IgD-negative memory B cell (primary cell): Measurements from ENCODE around the gene ARHGEF10L. TPM values are rescaled to one million over a fixed set of nuclear protein-coding genes. Genes with fewer than 3 reads are reported as not detected.
"Not testable (repeated sequence)": the region's sequence is repeated elsewhere in the genome, so short reads cannot be mapped to it uniquely, and the experiment has no call there.

Source experiments
- H3K27ac Mint-ChIP-seq, 3 donors: one replicate each; pipeline ENCODE4 v1.8.0; 2020 to 2022; ENCODE audit warnings: mild to moderate bottlenecking in 3 of 3, mixed read lengths in 3 of 3, moderate library complexity in 1 of 3
- H3K27me3 Mint-ChIP-seq: one replicate; pipeline ENCODE4 v1.8.0; 2021; ENCODE audit warnings: mixed read lengths
- H3K36me3 Mint-ChIP-seq: one replicate; pipeline ENCODE4 v1.8.0; 2020; ENCODE audit warnings: mild to moderate bottlenecking, mixed read lengths
- H3K4me1 Mint-ChIP-seq, 3 donors: one replicate each; pipeline ENCODE4 v1.8.0; 2020 to 2022; ENCODE audit warnings: mixed read lengths in 3 of 3, mild to moderate bottlenecking in 1 of 3
- H3K4me3 Mint-ChIP-seq, 4 donors: one replicate each; pipeline ENCODE4 v1.8.0; 2020 to 2022; ENCODE audit warnings: mild to moderate bottlenecking in 4 of 4, mixed read lengths in 4 of 4, moderate library complexity in 3 of 4
- H3K9me3 Mint-ChIP-seq, 3 donors: one replicate each; pipeline ENCODE4 v1.8.0; 2020 to 2021; ENCODE audit warnings: mixed read lengths in 3 of 3, mild to moderate bottlenecking in 1 of 3
- polyA plus RNA-seq: library from polyadenylated mRNA; unstranded; fragments of 300-500 nt; fragmentation: Illumina TruSeq; gene quantifications from one replicate; pipeline ENCODE4 v1.2.3, GENCODE V29; 2021

ARHGEF10L gene
- polyA plus RNA-seq, 1 donor from 2014 or later, result not detected

- H3K27me3 Mint-ChIP-seq, result peaks cover 6% of the 10 kb centered on the region
- no peak overlapping the region for H3K4me3 Mint-ChIP-seq
- no peak overlapping the region for H3K27ac Mint-ChIP-seq
- no peaks in the 10 kb centered on the region for H3K36me3 Mint-ChIP-seq
- no peaks in the 10 kb centered on the region for H3K9me3 Mint-ChIP-seq
- no peaks in the 10 kb centered on the region for H3K4me1 Mint-ChIP-seq
Observed at GRCh38 chr1:17735348-17735747, 195.8 kb downstream of the ARHGEF10L start.

GRCh38 chr1:17735793-17736192, 196.3 kb downstream of the ARHGEF10L start:
- Mint-ChIP-seq H3K36me3 (no peaks in the 10 kb centered on the region), H3K27me3 (peaks cover 3% of the 10 kb centered on the region), H3K9me3 (no peaks in the 10 kb centered on the region), H3K4me1 (no peaks in the 10 kb centered on the region), H3K27ac (no peak overlapping the region), H3K4me3 (no peak overlapping the region)

GRCh38 chr1:17736625-17737024, 197.1 kb downstream of the ARHGEF10L start:
- Mint-ChIP-seq H3K27me3 (peaks cover 3% of the 10 kb centered on the region), H3K27ac (no peak overlapping the region), H3K4me3 (no peak overlapping the region), H3K4me1 (no peaks in the 10 kb centered on the region), H3K36me3 (no peaks in the 10 kb centered on the region), H3K9me3 (no peaks in the 10 kb centered on the region)

GRCh38 chr1:17739050-17739449, 199.6 kb downstream of the ARHGEF10L start:
- no peaks in the 10 kb centered on the region for H3K36me3 Mint-ChIP-seq
- H3K27me3 Mint-ChIP-seq, result peaks cover 4% of the 10 kb centered on the region
- no peak overlapping the region for H3K27ac Mint-ChIP-seq
- H3K9me3 Mint-ChIP-seq, result no peaks in the 10 kb centered on the region
- no peak overlapping the region for H3K4me3 Mint-ChIP-seq
- H3K4me1 Mint-ChIP-seq, result no peaks in the 10 kb centered on the region

- Mint-ChIP-seq H3K4me1 (no peaks in the 10 kb centered on the region), H3K36me3 (no peaks in the 10 kb centered on the region), H3K27me3 (peaks cover 7% of the 10 kb centered on the region), H3K9me3 (no peaks in the 10 kb centered on the region), H3K4me3 (peak overlapping the region in 1 of 4 donors; percentile 28), H3K27ac (no peak overlapping the region)
Observed at GRCh38 chr1:17741052-17741451, 201.6 kb downstream of the ARHGEF10L start.

- no peaks in the 10 kb centered on the region for H3K4me1 Mint-ChIP-seq
- peaks cover 7% of the 10 kb centered on the region for H3K27me3 Mint-ChIP-seq
- no peak overlapping the region for H3K4me3 Mint-ChIP-seq
- no peaks in the 10 kb centered on the region for H3K36me3 Mint-ChIP-seq
- no peak overlapping the region for H3K27ac Mint-ChIP-seq
- H3K9me3 Mint-ChIP-seq, result no peaks in the 10 kb centered on the region
Observed at GRCh38 chr1:17742583-17742982, 203.1 kb downstream of the ARHGEF10L start.

GRCh38 chr1:17743008-17743647, 203.6 kb downstream of the ARHGEF10L start:
- H3K4me1 Mint-ChIP-seq, result no peaks in the 10 kb centered on the region
- H3K36me3 Mint-ChIP-seq, result no peaks in the 10 kb centered on the region
- H3K27ac Mint-ChIP-seq, result no peak overlapping the region
- peaks cover 7% of the 10 kb centered on the region for H3K27me3 Mint-ChIP-seq
- no peak overlapping the region for H3K4me3 Mint-ChIP-seq
- H3K9me3 Mint-ChIP-seq, result no peaks in the 10 kb centered on the region

GRCh38 chr1:17743925-17744324, 204.4 kb downstream of the ARHGEF10L start:
- H3K4me1 Mint-ChIP-seq, result no peaks in the 10 kb centered on the region
- H3K27ac Mint-ChIP-seq, result no peak overlapping the region
- peaks cover 7% of the 10 kb centered on the region for H3K27me3 Mint-ChIP-seq
- H3K36me3 Mint-ChIP-seq, result no peaks in the 10 kb centered on the region
- peaks cover 0 to 4% (median 3%) of the 10 kb centered on the region in 3 donors for H3K9me3 Mint-ChIP-seq
- no peak overlapping the region for H3K4me3 Mint-ChIP-seq

GRCh38 chr1:17744666-17745478, 205.4 kb downstream of the ARHGEF10L start:
- peaks cover 0 to 4% (median 3%) of the 10 kb centered on the region in 3 donors for H3K9me3 Mint-ChIP-seq
- no peaks in the 10 kb centered on the region for H3K36me3 Mint-ChIP-seq
- no peak overlapping the region for H3K4me3 Mint-ChIP-seq
- H3K4me1 Mint-ChIP-seq, result no peaks in the 10 kb centered on the region
- H3K27me3 Mint-ChIP-seq, result peaks cover 7% of the 10 kb centered on the region
- H3K27ac Mint-ChIP-seq, result no peak overlapping the region

- H3K4me1 Mint-ChIP-seq, result no peaks in the 10 kb centered on the region
- H3K4me3 Mint-ChIP-seq, result no peak overlapping the region
- no peaks in the 10 kb centered on the region for H3K36me3 Mint-ChIP-seq
- H3K27ac Mint-ChIP-seq, result no peak overlapping the region
- peaks cover 7% of the 10 kb centered on the region for H3K27me3 Mint-ChIP-seq
- H3K9me3 Mint-ChIP-seq, result peaks cover 0 to 4% (median 3%) of the 10 kb centered on the region in 3 donors
Observed at GRCh38 chr1:17745479-17745955, 206.0 kb downstream of the ARHGEF10L start.

- H3K9me3 Mint-ChIP-seq, H3K27me3 Mint-ChIP-seq, H3K27ac Mint-ChIP-seq, H3K4me3 Mint-ChIP-seq, H3K4me1 Mint-ChIP-seq, H3K36me3 Mint-ChIP-seq: not testable (repeated sequence)
Observed at GRCh38 chr1:17746281-17746680, 206.8 kb downstream of the ARHGEF10L start.

GRCh38 chr1:17746920-17747319, 207.4 kb downstream of the ARHGEF10L start:
- Mint-ChIP-seq H3K27ac (no peak overlapping the region), H3K27me3 (peaks cover 4% of the 10 kb centered on the region), H3K36me3 (no peaks in the 10 kb centered on the region), H3K4me1 (no peaks in the 10 kb centered on the region), H3K4me3 (no peak overlapping the region), H3K9me3 (peaks cover 0 to 4% (median 3%) of the 10 kb centered on the region in 3 donors)

Other genes with a start within 250 kb of the ARHGEF10L start
- 0.73 TPM for gene PADI4, start 231.5 kb upstream of the ARHGEF10L start, polyA plus RNA-seq
- gene PADI6, start 167.5 kb upstream of the ARHGEF10L start, polyA plus RNA-seq, result not detected
- 16.3 TPM for gene RCC2, start 100.0 kb upstream of the ARHGEF10L start, polyA plus RNA-seq
- not detected for gene ACTL8, start 215.6 kb downstream of the ARHGEF10L start, polyA plus RNA-seq